SH-SY5Y (cell line): Measurements from ENCODE around the gene LRRC34.

Source experiments
- GATA2 ChIP-seq: IDR thresholded peaks from 2 replicates; pipeline ENCODE4 v1.6.1; 2011; ENCODE audit warnings: mild to moderate bottlenecking, low read depth, low read length
- GATA3 ChIP-seq: IDR thresholded peaks from 2 replicates; pipeline ENCODE4 v1.6.1; 2011; ENCODE audit warnings: low read depth, mild to moderate bottlenecking, low read length, moderate library complexity

DNA sequence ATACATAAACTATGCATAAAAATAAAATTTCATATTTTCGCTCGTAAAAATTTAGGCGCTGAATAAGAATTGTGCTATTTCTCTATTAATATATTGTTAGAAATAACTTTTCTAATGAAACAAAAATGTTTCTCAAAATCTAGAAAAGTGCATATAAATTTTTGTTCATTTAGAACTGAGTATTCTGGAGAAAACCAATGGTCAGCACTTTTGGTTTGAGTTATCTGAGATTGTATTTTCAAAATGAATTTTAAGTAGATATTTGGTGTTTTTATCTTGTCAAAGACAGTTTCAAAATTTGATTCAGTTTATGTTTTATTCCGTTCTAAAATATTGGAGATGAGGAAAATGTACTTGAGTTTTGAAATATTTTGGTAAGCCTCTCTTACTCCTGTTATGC is 25.6 kb downstream of the LRRC34 start:
- TF ChIP-seq GATA2 (no peak), GATA3 (no peak)
